GM12878 (cell line): ENCODE measurements around the gene VWA5B2.

Source experiments
- CTCF ChIP-seq, 3 experiments: IDR thresholded peaks in 2 of 3; conservative IDR thresholded peaks in 1 of 3; 2 replicates each; pipeline ENCODE4 v1.5.1; 2011; ENCODE audit warnings: low read depth in 3 of 3, low read length in 3 of 3, mild to moderate bottlenecking in 3 of 3, control low read depth in 2 of 3, moderate library complexity in 2 of 3, inconsistent platforms in 1 of 3, mixed read lengths in 1 of 3; ENCODE audit not compliant: control insufficient read depth in 2 of 3, insufficient read depth in 1 of 3; ENCODE audit errors: extremely low read depth in 1 of 3
- GABPA ChIP-seq: IDR thresholded peaks from 2 replicates; pipeline ENCODE4 v1.6.1; 2014; ENCODE audit warnings: antibody characterized with exemption, low read depth, mild to moderate bottlenecking, inconsistent platforms
- KAT2A ChIP-seq: conservative IDR thresholded peaks from 2 replicates; pipeline ENCODE4 v1.6.1; 2011; ENCODE audit warnings: low read depth, low read length; ENCODE audit not compliant: control insufficient read depth
- KDM1A ChIP-seq: fragments of 200-600 bp; sonication (generic); IDR thresholded peaks from 2 replicates; pipeline ENCODE4 v1.6.1; 2016; ENCODE audit warnings: borderline replicate concordance
- POLR2A ChIP-seq: IDR thresholded peaks from 2 replicates; pipeline ENCODE4 v1.6.1; 2011; ENCODE audit warnings: low read depth, mild to moderate bottlenecking, low read length
- RAD21 ChIP-seq: IDR thresholded peaks from 2 replicates; pipeline ENCODE4 v1.6.1; 2011; ENCODE audit warnings: mild to moderate bottlenecking, low read depth, low read length, moderate library complexity; ENCODE audit not compliant: insufficient read depth
- SP1 ChIP-seq: IDR thresholded peaks from one replicate; pipeline ENCODE4 v1.6.1; 2011; ENCODE audit warnings: low read depth, low read length
- YY1 ChIP-seq: IDR thresholded peaks from 2 replicates; pipeline ENCODE4 v1.6.1; 2011; ENCODE audit warnings: low read depth, mild to moderate bottlenecking, low read length

- TF ChIP-seq KAT2A (no peak), YY1 (no peak), GABPA (no peak), CTCF (IDR thresholded peaks at IDR 0.05 in 2 of 3, conservative IDR thresholded peaks at IDR 0.05 in 1 of 3; ENCODE audit: control insufficient read depth in 2 of 3, extremely low read depth in 1 of 3, insufficient read depth in 1 of 3, low read depth in 3 of 3, low read length in 3 of 3) (no peak), POLR2A (no peak), RAD21 (no peak), KDM1A (no peak), SP1 (no peak)
These were observed 18.1 kb upstream of the VWA5B2 start for GRCh38 chr3:184211297-184211696.
